Thyroid gland (tissue), 4 donors: ENCODE results near the gene FAM78B. TPM values are rescaled to one million over a fixed set of nuclear protein-coding genes. Genes with fewer than 3 reads are reported as not detected.
A peak's percentile ranks its signal among the peaks of the same experiment; 100 is the strongest.

Experiments
- DNase-seq, 2 donors: peaks; one replicate each; pipeline ENCODE4 v3.0.0-alpha.2; 2019
- H3K27ac ChIP-seq, 3 donors: fragments of 200-600 bp; sonication (generic); 1 replicate in 2 of 3; 2 replicates in 1 of 3; pipeline ENCODE4 v1.5.1; 2016 to 2019; ENCODE audit warnings: mild to moderate bottlenecking in 1 of 3, moderate library complexity in 1 of 3
- H3K27me3 ChIP-seq: fragments of 200-600 bp; sonication (generic); one replicate; pipeline ENCODE4 v1.5.1; 2019
- H3K36me3 ChIP-seq, 2 donors: fragments of 200-600 bp; sonication (generic); one replicate each; pipeline ENCODE4 v1.5.1; 2016 to 2019
- H3K4me1 ChIP-seq, 2 donors: fragments of 200-600 bp; sonication (generic); one replicate each; pipeline ENCODE4 v1.5.1; 2017 to 2019
- H3K4me3 ChIP-seq, 3 donors: fragments of 200-600 bp; sonication (generic); replicated peaks in 1 of 3; 1 replicate in 2 of 3; 2 replicates in 1 of 3; pipeline ENCODE4 v1.5.1; 2016; ENCODE audit warnings: mild to moderate bottlenecking in 1 of 3
- H3K9me3 ChIP-seq: fragments of 200-600 bp; sonication (generic); one replicate; pipeline ENCODE4 v1.5.1; 2017
- POLR2A ChIP-seq, 2 donors: fragments of 450-650 bp; IDR thresholded peaks; one replicate each; pipeline ENCODE4 v1.6.1; 2017; ENCODE audit warnings: antibody characterized with exemption in 2 of 2, mild to moderate bottlenecking in 2 of 2, moderate library complexity in 1 of 2
- WGBS, 2 donors: methylation state at CpG; one replicate each; pipeline ENCODE4 v1.1.5; 2017; 5-methylcytosine and 5-hydroxymethylcytosine counted together
- intact Hi-C: fragments of 100-400 bp; cut with DNase I; formaldehyde crosslinking; loops from one replicate; pipeline ENCODE4 v1.15.1; 2023
- total RNA-seq, 4 donors: library from RNA; depleted of rRNA; stranded (reverse); fragments of >200 nt; gene quantifications; one replicate each; pipeline ENCODE4 v1.2.3, GENCODE V29; 2016
- TF ChIP-seq, protein P1 (sequence below), 6 experiments: fragments of 200-600 bp in 3 of 6; fragments of 450-650 bp in 3 of 6; sonication (generic) in 3 of 6; IDR thresholded peaks; one replicate each; pipeline ENCODE4 v1.5.1; 2016 to 2019; ENCODE audit warnings: antibody characterized with exemption in 6 of 6, mild to moderate bottlenecking in 2 of 6, inconsistent platforms in 1 of 6, moderate library complexity in 1 of 6

The FAM78B gene
- total RNA-seq, 4 donors from 2014 or later, result 3.3 to 4.7 (median 3.8) TPM

DNA sequence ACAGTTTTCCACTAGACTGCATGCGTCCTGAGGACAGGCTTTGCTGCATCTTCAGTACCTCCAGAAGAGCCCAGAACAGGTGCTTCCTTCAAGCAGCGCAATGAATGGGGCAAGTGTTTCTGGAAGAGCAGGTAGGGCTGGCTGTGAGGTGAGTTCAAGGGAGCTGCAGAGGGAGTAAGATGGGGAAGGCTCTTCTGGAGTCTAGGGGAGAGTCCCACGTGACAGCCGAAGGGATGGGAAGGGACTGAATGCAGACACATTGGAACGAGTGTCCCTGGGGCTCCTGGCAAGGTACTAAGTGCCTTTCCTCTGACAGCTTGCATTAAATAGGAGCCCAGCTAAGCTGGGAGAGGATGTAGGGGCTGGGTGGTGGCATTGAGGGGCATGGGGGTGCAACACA, 84.2 kb downstream of the FAM78B start:
- H3K9me3 ChIP-seq, result no peaks in the 10 kb centered on the region
- H3K27me3 ChIP-seq, result no peaks in the 10 kb centered on the region
- intact Hi-C loops, result no loop called here
- no peak overlapping the region for H3K4me3 ChIP-seq
- no peaks in the 10 kb centered on the region for H3K36me3 ChIP-seq
- TF ChIP-seq, protein P1, sequence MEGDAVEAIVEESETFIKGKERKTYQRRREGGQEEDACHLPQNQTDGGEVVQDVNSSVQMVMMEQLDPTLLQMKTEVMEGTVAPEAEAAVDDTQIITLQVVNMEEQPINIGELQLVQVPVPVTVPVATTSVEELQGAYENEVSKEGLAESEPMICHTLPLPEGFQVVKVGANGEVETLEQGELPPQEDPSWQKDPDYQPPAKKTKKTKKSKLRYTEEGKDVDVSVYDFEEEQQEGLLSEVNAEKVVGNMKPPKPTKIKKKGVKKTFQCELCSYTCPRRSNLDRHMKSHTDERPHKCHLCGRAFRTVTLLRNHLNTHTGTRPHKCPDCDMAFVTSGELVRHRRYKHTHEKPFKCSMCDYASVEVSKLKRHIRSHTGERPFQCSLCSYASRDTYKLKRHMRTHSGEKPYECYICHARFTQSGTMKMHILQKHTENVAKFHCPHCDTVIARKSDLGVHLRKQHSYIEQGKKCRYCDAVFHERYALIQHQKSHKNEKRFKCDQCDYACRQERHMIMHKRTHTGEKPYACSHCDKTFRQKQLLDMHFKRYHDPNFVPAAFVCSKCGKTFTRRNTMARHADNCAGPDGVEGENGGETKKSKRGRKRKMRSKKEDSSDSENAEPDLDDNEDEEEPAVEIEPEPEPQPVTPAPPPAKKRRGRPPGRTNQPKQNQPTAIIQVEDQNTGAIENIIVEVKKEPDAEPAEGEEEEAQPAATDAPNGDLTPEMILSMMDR (IDR thresholded peaks at IDR 0.05), result no peak
- no peak for TF ChIP-seq POLR2A (IDR thresholded peaks at IDR 0.05)
- H3K27ac ChIP-seq, result no peak overlapping the region
- no peaks in the 10 kb centered on the region for H3K4me1 ChIP-seq
- no peak for DNase-seq
- 89 to 90% methylated on average over 5 of the region's 5 CpGs for WGBS, 2 donors

DNA sequence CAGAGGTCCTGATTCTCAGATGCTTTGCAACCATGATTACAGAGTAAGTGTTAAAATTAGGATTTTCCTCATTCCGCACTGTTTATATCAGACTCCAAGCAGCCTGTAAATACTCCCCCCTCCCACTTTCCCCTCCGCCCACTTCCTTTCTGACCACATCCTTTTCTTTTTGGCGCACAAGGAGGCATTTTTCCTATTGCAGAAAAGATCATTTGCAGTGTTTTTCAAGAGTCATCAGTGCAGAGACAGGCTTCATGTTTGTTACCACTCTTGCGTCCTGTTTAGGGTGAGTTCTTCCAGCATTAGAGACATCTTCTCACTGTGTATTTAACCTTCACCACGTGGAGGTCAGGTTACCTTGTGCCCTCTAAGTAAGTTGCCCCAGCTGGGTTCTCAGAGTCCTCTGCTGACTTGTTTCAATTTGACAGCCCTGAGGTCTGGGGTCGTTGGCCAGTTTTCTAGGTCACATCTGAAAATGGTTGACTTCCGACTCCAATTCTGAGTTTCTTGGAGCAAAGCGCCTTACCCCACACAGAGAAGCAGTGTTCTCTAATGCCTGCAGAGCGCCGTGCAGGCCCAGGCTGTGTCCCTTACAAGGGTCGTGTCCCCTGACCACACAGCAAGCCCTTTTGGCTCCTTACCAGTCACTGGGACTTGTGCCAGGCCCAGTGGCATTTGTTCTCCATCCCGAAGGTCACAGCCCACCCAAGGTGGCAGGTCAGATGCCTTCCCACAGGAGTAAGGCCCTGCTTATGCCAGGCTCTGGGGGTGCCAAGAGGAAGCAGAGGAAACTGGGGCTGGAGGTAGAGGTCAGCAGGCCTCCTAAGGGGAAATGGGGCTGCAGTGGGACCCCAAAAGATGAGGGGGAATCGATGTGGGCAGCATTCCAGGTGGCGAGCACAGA, 85.6 kb downstream of the FAM78B start:
- 56 to 58% methylated on average over 14 of the region's 14 CpGs for WGBS, 2 donors
- Histone ChIP-seq H3K4me1 (no peaks in the 10 kb centered on the region), H3K27ac (no peak overlapping the region), H3K27me3 (no peaks in the 10 kb centered on the region), H3K9me3 (no peaks in the 10 kb centered on the region), H3K4me3 (no peak overlapping the region), H3K36me3 (no peaks in the 10 kb centered on the region)
- TF ChIP-seq POLR2A (IDR thresholded peaks at IDR 0.05), result no peak
- TF ChIP-seq, protein P1 (IDR thresholded peaks at IDR 0.05), result no peak
- no peak for DNase-seq
- intact Hi-C loops, result no loop called here

DNA sequence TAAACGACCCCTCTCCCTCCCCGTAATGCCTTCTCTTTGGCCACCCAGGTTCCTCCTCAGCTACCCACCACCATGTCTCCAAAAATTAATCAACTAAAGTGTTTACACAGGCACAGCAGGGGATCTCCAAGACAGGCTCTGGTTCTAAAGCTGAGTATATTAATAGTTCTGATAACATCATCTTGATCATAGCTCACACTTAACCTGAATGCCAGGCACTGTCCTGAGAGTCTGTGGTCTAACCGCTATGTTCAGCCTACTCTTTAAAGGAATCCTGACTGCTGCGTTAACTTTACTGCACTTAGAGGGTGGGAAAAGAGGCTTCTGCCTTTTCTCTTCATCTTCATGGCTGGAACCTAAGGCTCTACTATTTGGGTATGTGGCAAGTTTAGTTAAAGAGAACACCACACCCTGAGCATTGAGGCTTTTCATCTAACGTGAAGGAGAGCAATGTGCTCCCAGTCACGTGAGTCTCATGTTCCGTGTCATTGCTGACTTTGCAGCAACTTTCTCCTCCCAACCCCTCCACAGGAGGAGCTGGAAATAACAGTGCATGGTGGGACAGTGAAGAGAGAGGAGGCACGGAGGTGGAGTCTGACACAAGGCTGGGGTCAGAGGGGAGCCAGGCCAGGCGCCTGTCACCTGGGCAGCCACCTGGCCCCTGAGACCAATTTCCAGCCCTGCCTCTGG, 86.4 kb downstream of the FAM78B start:
- no peaks in the 10 kb centered on the region for H3K9me3 ChIP-seq
- H3K36me3 ChIP-seq, result no peaks in the 10 kb centered on the region
- TF ChIP-seq POLR2A (IDR thresholded peaks at IDR 0.05), result no peak
- TF ChIP-seq, protein P1 (IDR thresholded peaks at IDR 0.05), result no peak
- H3K27ac ChIP-seq, result no peak overlapping the region
- intact Hi-C loops, result no loop called here
- H3K4me3 ChIP-seq, result no peak overlapping the region
- no peaks in the 10 kb centered on the region for H3K27me3 ChIP-seq
- DNase-seq, result peak in 1 of 2 donors; percentile 8
- WGBS, 2 donors, result 51 to 55% methylated on average over 9 of the region's 9 CpGs
- H3K4me1 ChIP-seq, result no peaks in the 10 kb centered on the region

DNA sequence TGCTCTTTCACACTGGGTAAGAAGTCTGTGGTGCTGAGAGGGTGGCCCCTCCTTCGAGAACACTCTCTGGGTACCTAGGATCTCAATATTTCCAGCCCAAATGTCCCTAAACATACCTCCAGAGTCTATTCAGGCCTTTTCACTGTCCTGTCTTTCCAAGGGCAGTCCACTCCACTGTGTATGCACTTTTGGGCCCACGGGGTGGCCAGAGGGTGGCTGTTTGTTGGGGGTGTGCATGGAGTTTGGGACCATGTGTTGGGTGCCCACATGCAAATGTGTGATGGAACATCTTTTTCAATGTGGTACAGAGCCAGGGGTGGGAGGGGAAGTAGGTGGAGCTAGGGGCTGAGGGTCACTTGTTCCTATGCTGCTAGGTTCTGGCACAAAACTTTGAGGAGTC, 87.5 kb downstream of the FAM78B start:
- Histone ChIP-seq H3K9me3 (no peaks in the 10 kb centered on the region), H3K27ac (no peak overlapping the region), H3K27me3 (no peaks in the 10 kb centered on the region), H3K4me1 (no peaks in the 10 kb centered on the region), H3K36me3 (no peaks in the 10 kb centered on the region), H3K4me3 (no peak overlapping the region)
- intact Hi-C loops, result no loop called here
- TF ChIP-seq POLR2A (IDR thresholded peaks at IDR 0.05), result no peak
- TF ChIP-seq, protein P1 (IDR thresholded peaks at IDR 0.05), result no peak
- WGBS, 2 donors, result 77 to 80% methylated on average over 2 of the region's 2 CpGs
- DNase-seq, result no peak

DNA sequence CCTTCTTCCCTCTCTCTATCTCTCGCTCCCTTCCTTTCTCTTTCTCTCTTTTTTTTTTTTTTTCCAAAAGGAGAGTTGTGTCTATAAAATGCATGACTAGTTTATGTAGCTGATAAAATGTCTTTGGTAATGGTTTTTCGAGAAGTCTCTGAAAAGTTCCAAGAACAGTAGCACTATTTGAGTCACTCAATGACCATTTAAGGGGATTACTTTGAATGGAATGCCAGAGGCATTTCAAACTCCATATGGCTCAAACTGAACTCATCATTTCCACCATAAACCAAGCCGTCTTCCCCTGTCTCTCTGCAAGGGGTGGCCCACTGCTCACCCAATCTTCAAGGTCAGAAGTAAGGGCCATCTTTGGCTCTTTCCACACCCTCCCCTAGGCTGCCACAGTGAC, 93.3 kb downstream of the FAM78B start:
- 64 to 65% methylated on average over 3 of the region's 3 CpGs for WGBS, 2 donors
- Histone ChIP-seq H3K9me3 (no peaks in the 10 kb centered on the region), H3K36me3 (no peaks in the 10 kb centered on the region), H3K27ac (no peak overlapping the region), H3K27me3 (no peaks in the 10 kb centered on the region), H3K4me3 (no peak overlapping the region), H3K4me1 (no peaks in the 10 kb centered on the region)
- intact Hi-C loops, result no loop called here
- no peak for TF ChIP-seq POLR2A (IDR thresholded peaks at IDR 0.05)
- TF ChIP-seq, protein P1 (IDR thresholded peaks at IDR 0.05), result no peak
- DNase-seq, result no peak
